Vagina (tissue), 2 donors: ENCODE measurements around the gene SVEP1. TPM values are rescaled to one million over a fixed set of nuclear protein-coding genes. Genes with fewer than 3 reads are reported as not detected.

Source experiments
- DNase-seq, 2 donors: peaks; one replicate each; pipeline ENCODE4 v3.0.0-alpha.2; 2017; ENCODE audit errors: extremely low spot score in 2 of 2
- H3K27ac ChIP-seq: fragments of 200-600 bp; sonication (generic); one replicate; pipeline ENCODE4 v1.5.1; 2019
- H3K27me3 ChIP-seq: fragments of 200-600 bp; sonication (generic); one replicate; pipeline ENCODE4 v1.5.1; 2019
- H3K36me3 ChIP-seq, 2 donors: fragments of 200-600 bp; sonication (generic); one replicate each; pipeline ENCODE4 v1.5.1; 2017 to 2019
- H3K4me1 ChIP-seq: fragments of 200-600 bp; sonication (generic); one replicate; pipeline ENCODE4 v1.5.1; 2019
- H3K4me3 ChIP-seq, 2 donors: fragments of 200-600 bp; sonication (generic); 1 replicate in 1 of 2; 2 replicates in 1 of 2; pipeline ENCODE4 v1.5.1; 2016 to 2019
- H3K9me3 ChIP-seq: fragments of 200-600 bp; sonication (generic); one replicate; pipeline ENCODE4 v1.5.1; 2019
- POLR2A ChIP-seq, 2 donors: fragments of 450-650 bp; IDR thresholded peaks; one replicate each; pipeline ENCODE4 v1.6.1; 2017; ENCODE audit warnings: antibody characterized with exemption in 2 of 2, mild to moderate bottlenecking in 2 of 2, moderate library complexity in 2 of 2
- POLR2AphosphoS5 ChIP-seq, 2 donors: sonication (generic); formaldehyde crosslinking; IDR thresholded peaks; one replicate each; pipeline ENCODE4 v1.9.0; 2017; ENCODE audit warnings: antibody characterized with exemption in 2 of 2, mild to moderate bottlenecking in 2 of 2, low read depth in 1 of 2; ENCODE audit not compliant: insufficient read depth in 1 of 2
- intact Hi-C: fragments of 100-400 bp; cut with DNase I; formaldehyde crosslinking; loops from one replicate; pipeline ENCODE4 v1.15.1; 2023
- total RNA-seq: library from RNA; depleted of rRNA; stranded (reverse); fragments of >200 nt; gene quantifications from one replicate; pipeline ENCODE4 v1.2.3, GENCODE V29; 2016
- TF ChIP-seq, protein P1 (sequence below), 3 experiments: fragments of 450-650 bp in 2 of 3; fragments of 200-600 bp in 1 of 3; sonication (generic) in 1 of 3; IDR thresholded peaks; one replicate each; pipeline ENCODE4 v1.5.1; 2017 to 2019; ENCODE audit warnings: antibody characterized with exemption in 3 of 3, mild to moderate bottlenecking in 2 of 3, moderate library complexity in 2 of 3

The SVEP1 gene
- total RNA-seq, 1 donor from 2014 or later, result 84.5 TPM

DNA sequence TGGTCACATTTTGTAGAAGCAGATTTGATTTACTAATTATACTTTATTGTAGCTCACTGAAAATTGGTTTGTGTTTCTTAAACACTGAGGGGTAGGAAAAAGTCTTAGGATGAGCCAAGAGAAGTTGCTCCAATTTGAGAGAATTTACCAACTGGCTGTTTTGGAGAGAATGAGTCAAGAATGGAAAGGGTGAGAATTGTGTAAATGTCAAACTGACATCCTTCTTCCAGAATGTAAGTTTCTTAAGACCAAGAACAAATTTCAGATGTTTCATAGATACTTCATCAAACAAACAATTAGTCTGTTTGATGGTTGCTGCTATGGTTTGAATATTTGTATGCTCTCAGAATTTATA lies 135.7 kb downstream of the SVEP1 start:
- no peak for TF ChIP-seq POLR2A (IDR thresholded peaks at IDR 0.05)
- TF ChIP-seq, protein P1, sequence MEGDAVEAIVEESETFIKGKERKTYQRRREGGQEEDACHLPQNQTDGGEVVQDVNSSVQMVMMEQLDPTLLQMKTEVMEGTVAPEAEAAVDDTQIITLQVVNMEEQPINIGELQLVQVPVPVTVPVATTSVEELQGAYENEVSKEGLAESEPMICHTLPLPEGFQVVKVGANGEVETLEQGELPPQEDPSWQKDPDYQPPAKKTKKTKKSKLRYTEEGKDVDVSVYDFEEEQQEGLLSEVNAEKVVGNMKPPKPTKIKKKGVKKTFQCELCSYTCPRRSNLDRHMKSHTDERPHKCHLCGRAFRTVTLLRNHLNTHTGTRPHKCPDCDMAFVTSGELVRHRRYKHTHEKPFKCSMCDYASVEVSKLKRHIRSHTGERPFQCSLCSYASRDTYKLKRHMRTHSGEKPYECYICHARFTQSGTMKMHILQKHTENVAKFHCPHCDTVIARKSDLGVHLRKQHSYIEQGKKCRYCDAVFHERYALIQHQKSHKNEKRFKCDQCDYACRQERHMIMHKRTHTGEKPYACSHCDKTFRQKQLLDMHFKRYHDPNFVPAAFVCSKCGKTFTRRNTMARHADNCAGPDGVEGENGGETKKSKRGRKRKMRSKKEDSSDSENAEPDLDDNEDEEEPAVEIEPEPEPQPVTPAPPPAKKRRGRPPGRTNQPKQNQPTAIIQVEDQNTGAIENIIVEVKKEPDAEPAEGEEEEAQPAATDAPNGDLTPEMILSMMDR (IDR thresholded peaks at IDR 0.05), result no peak
- no peak for TF ChIP-seq POLR2AphosphoS5 (IDR thresholded peaks at IDR 0.05; ENCODE audit: insufficient read depth in 1 of 2, low read depth in 1 of 2)
- Histone ChIP-seq H3K27ac (no peak overlapping the region), H3K27me3 (no peaks in the 10 kb centered on the region), H3K9me3 (no peaks in the 10 kb centered on the region), H3K4me3 (no peak overlapping the region), H3K36me3 (peaks cover 0 to 15% of the 10 kb centered on the region in 2 donors), H3K4me1 (no peaks in the 10 kb centered on the region)
- intact Hi-C loops, result no loop called here
- DNase-seq, result no peak

DNA sequence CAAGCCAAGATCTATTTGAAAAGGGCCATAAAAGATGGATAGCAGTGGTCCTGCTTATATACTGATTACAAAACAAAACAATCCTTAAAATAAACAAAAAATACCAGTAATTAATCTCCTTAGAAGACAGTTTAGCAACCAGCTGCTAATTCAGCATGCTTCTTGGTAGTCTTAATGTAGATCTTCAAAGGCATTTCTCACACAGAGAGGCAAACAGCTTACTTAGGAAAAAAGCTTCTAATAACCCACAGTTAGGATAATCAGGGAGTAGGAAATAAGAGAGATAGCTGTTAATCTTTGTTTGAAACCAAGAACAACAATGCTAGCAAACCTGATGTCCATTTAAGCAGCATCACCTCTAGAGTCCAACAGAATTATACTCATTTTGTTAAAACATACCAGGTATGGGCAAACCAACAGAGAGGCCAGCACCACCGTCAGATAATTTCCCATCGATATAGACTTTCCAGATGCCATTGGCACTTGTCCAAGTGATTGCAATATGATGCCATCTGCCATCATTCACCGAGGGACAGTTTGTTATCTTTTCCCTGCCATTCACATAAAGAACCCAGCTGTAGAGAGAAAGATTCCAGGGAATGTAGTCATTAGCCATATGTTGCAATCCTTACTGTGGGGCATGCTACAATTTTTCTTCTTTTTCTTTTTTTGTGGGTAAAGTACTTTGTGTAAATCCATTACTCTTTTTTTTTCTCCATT lies 136.2 kb downstream of the SVEP1 start:
- no peak overlapping the region for H3K27ac ChIP-seq
- H3K36me3 ChIP-seq, result peaks cover 0 to 14% of the 10 kb centered on the region in 2 donors
- intact Hi-C loops, result no loop called here
- H3K9me3 ChIP-seq, result no peaks in the 10 kb centered on the region
- TF ChIP-seq POLR2A (IDR thresholded peaks at IDR 0.05), result no peak
- no peak for TF ChIP-seq POLR2AphosphoS5 (IDR thresholded peaks at IDR 0.05; ENCODE audit: insufficient read depth in 1 of 2, low read depth in 1 of 2)
- TF ChIP-seq, protein P1 (IDR thresholded peaks at IDR 0.05), result no peak
- H3K4me1 ChIP-seq, result no peaks in the 10 kb centered on the region
- H3K27me3 ChIP-seq, result no peaks in the 10 kb centered on the region
- no peak for DNase-seq
- H3K4me3 ChIP-seq, result no peak overlapping the region

DNA sequence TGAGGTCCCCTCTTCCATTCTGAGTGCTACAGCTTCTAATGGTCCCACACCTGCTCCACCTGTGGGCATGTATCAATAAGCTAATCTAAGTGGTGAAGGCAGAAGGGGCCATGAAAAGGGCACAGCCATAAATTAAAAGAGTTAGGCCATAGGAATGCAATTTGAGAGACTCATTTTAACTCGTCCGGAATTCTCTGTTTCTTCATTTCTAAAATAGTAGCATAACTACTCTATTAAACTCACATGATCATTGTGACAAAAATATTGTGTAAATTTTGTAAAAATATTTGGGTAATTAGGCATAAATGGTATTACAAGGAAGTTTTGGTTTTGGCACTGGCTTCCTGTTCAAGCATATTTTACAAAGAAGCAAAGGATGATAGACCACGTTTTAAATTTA lies 138.7 kb downstream of the SVEP1 start:
- no peaks in the 10 kb centered on the region for H3K9me3 ChIP-seq
- DNase-seq, result no peak
- peaks cover 0 to under 1% of the 10 kb centered on the region in 2 donors for H3K36me3 ChIP-seq
- H3K4me3 ChIP-seq, result no peak overlapping the region
- H3K27me3 ChIP-seq, result no peaks in the 10 kb centered on the region
- H3K27ac ChIP-seq, result no peak overlapping the region
- H3K4me1 ChIP-seq, result no peaks in the 10 kb centered on the region
- no peak for TF ChIP-seq POLR2AphosphoS5 (IDR thresholded peaks at IDR 0.05; ENCODE audit: insufficient read depth in 1 of 2, low read depth in 1 of 2)
- TF ChIP-seq, protein P1 (IDR thresholded peaks at IDR 0.05), result no peak
- TF ChIP-seq POLR2A (IDR thresholded peaks at IDR 0.05), result no peak
- intact Hi-C loops, result no loop called here

DNA sequence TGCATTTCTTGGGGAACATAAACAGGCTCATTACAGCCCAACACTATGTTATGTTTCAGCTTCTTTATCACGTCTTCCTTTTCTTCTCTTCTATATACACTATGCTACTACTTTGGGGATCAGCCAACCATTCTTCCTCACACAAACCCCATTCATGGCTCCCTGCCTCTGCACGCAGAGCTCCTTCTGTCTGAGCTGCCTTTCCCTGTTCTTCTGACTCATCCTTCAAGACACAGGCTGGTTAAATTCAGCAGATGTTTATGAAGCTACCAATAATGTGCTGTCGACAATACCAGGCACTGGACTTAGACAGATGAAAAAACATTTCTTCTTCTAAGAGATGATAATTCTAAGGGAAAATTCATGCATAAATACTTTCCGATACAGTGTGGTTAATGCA lies 139.4 kb downstream of the SVEP1 start:
- H3K9me3 ChIP-seq, result no peaks in the 10 kb centered on the region
- TF ChIP-seq POLR2A (IDR thresholded peaks at IDR 0.05), result no peak
- TF ChIP-seq POLR2AphosphoS5 (IDR thresholded peaks at IDR 0.05; ENCODE audit: insufficient read depth in 1 of 2, low read depth in 1 of 2), result no peak
- TF ChIP-seq, protein P1 (IDR thresholded peaks at IDR 0.05), result no peak
- intact Hi-C loops, result no loop called here
- no peak for DNase-seq
- no peak overlapping the region for H3K27ac ChIP-seq
- no peaks in the 10 kb centered on the region for H3K27me3 ChIP-seq
- H3K4me1 ChIP-seq, result no peaks in the 10 kb centered on the region
- H3K36me3 ChIP-seq, result no peaks in the 10 kb centered on the region
- H3K4me3 ChIP-seq, result no peak overlapping the region

DNA sequence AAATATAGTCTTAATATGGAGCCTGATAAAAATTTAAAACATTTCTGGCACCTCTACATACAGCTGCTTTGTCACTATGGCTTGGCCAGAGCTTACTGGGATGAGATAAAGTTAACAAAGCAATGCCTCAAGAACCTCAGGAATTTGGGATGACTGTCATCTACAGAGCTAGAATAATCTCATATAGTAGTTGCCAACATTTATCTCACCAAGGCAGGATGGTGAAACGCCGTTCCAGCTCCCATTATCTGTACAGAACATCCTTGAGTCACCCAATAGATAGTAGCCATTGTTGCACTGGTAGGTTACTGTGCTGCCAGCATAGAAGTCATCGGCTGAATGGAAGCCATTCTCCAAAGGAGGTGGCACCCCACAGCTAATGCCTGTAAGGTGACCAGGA lies 147.3 kb downstream of the SVEP1 start:
- no peak for TF ChIP-seq POLR2AphosphoS5 (IDR thresholded peaks at IDR 0.05; ENCODE audit: insufficient read depth in 1 of 2, low read depth in 1 of 2)
- TF ChIP-seq POLR2A (IDR thresholded peaks at IDR 0.05), result no peak
- TF ChIP-seq, protein P1 (IDR thresholded peaks at IDR 0.05), result no peak
- no peaks in the 10 kb centered on the region for H3K27me3 ChIP-seq
- no peaks in the 10 kb centered on the region for H3K4me1 ChIP-seq
- no peak for DNase-seq
- no peaks in the 10 kb centered on the region for H3K9me3 ChIP-seq
- no peak overlapping the region for H3K4me3 ChIP-seq
- no peak overlapping the region for H3K27ac ChIP-seq
- intact Hi-C loops, result no loop called here
- no peaks in the 10 kb centered on the region for H3K36me3 ChIP-seq
